CD4-positive, alpha-beta T cell treated with Interleukin-15 for 1 hour (primary cell): Measurements from ENCODE around the gene CCDC107.

Source experiments
- DNase-seq: peaks from one replicate; pipeline ENCODE4 v3.0.0-alpha.2; 2020

CCDC107 gene

GRCh38 chr9:35662437-35662836 lies 4.3 kb downstream of the CCDC107 start:
- no peak for DNase-seq

DNA sequence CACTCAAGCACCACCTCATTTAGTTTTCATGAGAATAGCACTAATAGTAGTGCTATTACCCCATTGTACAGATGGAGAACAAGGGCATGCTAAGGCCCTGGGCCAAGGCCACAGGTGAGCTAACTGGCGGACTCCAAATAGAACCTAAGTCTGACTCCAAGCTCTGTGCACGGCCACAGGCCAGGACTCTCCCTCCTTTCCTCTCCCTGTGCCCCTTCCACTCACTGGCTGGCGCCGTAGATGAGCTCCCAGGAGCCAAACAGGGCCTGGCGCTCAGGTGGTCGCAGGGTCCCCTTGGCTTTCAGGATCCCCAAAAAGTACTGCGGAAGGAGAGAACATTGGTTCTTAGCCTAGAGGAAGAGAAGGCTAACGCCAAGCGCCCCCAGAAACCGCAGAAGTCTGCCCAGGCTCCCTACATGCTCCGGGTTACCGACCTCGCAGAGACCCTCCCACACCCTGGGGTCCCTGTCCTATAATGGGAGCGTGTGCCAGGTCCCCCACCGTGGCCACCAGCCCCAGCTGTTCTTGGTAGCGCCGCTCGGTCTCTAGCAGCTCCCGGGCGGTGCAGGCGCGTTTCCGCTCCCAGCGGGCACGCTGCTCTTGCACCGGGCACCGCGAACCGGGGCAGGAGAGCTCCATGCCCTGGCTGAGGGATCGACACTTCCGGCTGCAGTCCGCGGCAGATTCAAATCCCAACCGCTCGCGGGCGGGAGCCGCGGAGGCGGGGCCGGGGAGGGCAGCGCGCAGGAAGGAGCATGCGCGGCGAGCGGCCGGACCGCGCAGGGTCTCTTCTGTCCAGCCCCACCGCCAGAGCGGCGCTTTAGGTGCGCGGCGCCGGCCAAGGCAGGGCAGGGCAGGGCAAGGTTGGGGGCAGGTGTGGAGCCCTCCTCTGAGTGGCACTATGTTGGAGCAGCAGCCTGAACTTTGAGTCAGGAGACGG lies 6.7 kb downstream of the CCDC107 start, which contains the start of gene ARHGEF39:
ARHGEF39 (minus strand) TSS at position 665 of the 940 bp plus-strand sequence; CDS start at position 639, 26 bp downstream.
- DNase-seq, result peak; percentile 60

DNA sequence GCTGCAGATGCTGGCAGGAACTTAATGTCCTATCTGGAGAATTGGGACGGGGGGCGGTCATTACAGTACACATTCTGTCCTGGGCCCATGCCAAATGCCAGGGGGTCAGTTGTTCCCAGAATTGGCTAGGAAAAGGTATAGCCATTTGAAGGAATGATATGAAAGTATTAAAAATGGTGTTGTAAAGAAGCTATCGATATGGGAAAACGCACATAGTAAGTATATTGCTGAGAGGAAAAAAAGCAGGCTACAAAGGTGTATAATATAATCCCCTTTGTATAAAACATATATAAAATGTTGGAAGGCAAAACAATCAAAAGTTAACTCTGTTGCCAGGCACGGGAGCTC lies 7.4 kb downstream of the CCDC107 start:
- no peak for DNase-seq

DNA sequence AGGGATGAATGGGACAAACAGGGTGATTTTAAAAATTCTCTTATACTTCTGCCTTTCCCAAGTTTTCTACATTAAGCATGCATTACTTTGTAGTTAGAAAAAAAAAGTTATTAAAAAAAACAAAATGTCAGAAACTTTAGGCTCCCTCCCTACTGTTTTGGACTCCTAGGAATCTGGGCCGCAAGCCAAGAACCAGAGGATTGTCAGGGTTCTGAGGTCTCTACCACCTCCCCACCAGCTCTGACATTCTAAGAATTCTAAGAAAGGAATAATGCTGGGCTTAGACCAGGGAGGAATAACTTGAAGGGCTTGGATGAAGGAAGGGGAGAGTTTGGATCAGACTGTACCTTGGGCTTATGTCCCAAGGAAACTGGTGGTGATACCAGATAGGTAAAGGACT lies 8.0 kb downstream of the CCDC107 start:
- no peak for DNase-seq

DNA sequence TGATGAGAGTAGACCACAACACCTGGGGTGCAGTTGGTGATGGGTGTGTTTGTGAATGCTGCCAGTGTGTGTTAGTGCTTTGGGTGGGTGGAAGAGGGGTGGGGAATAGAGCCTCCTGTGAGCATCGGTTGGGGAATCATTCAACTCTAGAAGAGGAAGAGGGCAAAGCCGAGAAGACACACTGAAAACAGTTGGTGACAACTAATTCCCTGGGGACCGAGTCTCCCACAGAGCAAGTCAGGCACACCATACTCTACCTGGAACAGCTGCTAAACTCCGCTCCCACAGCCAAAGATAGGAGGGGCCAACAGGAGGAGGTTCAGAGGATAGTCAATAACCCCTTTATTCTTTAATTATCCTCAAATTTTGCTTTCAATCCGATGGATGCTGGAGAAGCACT lies 8.5 kb downstream of the CCDC107 start:
- DNase-seq, result no peak

DNA sequence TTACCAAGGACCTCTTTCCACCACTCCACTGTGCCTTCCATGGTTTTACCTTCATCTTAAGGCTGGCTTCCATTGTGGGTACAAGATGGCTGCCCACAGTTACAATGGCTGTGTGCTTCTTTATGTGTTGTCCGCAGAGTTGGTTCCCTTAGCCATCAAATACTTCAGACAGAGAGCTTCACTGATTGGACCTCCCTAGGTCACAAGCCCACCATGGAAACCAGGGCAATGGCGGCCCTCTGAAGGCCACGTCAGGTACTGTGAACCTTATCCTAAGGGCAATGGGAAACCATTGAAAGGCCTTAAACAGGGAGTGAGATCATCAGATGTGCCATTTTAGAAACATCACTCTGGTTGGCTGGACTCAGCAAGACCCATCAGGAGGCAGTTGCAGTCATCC lies 9.8 kb downstream of the CCDC107 start:
- DNase-seq, result no peak

DNA sequence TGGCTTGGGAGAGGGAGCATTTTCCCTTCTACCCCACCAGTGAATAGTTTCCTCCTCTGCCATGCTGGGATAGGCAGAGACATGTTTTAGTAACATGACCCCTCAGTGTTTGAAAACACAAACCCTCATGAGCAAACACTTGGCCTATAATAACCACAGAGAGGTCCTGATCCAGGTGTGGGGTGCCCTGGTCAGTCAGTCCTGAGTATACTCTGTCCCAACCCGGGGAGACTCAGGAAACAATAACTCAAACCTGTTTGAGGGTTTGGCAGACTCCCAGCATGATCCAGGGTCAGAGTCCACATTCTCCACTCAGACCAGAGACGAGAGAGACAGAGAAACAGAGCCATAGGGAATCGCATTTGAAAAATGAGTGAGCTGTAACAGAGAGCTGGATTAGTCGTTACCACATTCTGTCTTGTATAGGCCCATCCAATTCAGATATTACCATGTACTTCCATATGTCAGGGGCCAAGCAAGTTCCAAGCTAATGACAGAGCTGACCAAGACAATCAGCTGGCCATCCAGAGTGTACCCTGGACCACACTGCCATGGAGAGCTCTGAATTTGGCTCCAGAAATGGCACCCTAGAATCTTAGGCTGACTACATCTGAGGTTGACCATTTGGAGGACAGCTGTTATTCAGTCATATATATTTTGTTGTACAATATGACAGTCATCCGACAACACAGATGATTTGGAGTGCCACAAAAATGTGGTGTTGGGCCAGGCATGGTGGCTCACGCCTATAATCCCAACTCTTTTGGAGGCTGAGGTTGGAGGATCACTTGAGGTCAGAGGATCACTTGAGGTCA lies 11.4 kb downstream of the CCDC107 start:
- no peak for DNase-seq

DNA sequence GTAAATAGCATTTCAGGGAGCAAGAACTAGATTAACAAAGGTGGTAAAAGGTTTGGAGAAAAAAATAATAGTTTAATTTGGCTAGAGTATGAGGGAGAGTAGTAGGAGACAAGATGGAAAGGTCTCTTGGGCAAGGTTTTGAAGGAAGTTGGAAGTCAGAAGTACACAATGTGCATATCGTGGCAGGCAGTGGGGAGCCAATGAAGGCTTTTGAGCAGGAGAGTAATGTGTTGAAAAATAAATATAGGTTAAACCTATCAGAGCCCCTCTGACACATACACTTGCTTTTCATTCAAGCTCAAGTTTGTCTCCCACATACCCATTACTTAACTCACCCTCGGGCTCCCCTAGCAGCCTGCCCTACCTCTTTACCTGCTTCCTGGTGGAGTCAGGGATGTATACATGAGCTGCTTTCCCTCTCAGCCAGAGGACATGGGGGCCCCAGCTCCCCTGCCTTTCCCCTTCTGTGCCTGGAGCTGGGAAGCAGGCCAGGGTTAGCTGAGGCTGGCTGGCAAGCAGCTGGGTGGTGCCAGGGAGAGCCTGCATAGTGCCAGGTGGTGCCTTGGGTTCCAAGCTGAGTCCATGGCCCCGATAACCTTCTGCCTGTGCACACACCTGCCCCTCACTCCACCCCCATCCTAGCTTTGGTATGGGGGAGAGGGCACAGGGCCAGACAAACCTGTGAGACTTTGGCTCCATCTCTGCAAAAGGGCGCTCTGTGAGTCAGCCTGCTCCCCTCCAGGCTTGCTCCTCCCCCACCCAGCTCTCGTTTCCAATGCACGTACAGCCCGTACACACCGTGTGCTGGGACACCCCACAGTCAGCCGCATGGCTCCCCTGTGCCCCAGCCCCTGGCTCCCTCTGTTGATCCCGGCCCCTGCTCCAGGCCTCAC lies 15.3 kb downstream of the CCDC107 start, which contains the start of gene CA9:
CA9 (plus strand) TSS at position 797 of the 893 bp plus-strand sequence; CDS start at position 829, 32 bp downstream.
- no peak for DNase-seq

- DNase-seq, result no peak
Observed at GRCh38 chr9:35674025-35674361, 15.9 kb downstream of the CCDC107 start.

GRCh38 chr9:35675204-35675603 lies 17.1 kb downstream of the CCDC107 start:
- DNase-seq, result no peak

DNA sequence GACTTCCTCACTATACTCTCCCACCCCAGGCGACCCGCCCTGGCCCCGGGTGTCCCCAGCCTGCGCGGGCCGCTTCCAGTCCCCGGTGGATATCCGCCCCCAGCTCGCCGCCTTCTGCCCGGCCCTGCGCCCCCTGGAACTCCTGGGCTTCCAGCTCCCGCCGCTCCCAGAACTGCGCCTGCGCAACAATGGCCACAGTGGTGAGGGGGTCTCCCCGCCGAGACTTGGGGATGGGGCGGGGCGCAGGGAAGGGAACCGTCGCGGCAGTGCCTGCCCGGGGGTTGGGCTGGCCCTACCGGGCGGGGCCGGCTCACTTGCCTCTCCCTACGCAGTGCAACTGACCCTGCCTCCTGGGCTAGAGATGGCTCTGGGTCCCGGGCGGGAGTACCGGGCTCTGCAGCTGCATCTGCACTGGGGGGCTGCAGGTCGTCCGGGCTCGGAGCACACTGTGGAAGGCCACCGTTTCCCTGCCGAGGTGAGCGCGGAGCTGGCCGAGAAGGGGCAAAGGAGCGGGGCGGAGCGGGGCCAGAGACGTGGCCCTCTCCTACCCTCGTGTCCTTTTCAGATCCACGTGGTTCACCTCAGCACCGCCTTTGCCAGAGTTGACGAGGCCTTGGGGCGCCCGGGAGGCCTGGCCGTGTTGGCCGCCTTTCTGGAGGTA lies 17.8 kb downstream of the CCDC107 start:
- no peak for DNase-seq

- DNase-seq, result no peak
Observed at GRCh38 chr9:35679091-35679490, 21.0 kb downstream of the CCDC107 start.

DNA sequence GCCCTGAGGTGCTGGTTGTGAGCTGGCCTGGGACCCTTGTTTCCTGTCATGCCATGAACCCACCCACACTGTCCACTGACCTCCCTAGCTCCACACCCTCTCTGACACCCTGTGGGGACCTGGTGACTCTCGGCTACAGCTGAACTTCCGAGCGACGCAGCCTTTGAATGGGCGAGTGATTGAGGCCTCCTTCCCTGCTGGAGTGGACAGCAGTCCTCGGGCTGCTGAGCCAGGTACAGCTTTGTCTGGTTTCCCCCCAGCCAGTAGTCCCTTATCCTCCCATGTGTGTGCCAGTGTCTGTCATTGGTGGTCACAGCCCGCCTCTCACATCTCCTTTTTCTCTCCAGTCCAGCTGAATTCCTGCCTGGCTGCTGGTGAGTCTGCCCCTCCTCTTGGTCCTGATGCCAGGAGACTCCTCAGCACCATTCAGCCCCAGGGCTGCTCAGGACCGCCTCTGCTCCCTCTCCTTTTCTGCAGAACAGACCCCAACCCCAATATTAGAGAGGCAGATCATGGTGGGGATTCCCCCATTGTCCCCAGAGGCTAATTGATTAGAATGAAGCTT lies 21.8 kb downstream of the CCDC107 start:
- DNase-seq, result no peak

- no peak for DNase-seq
Observed at GRCh38 chr9:35680331-35681105, 22.4 kb downstream of the CCDC107 start.

DNA sequence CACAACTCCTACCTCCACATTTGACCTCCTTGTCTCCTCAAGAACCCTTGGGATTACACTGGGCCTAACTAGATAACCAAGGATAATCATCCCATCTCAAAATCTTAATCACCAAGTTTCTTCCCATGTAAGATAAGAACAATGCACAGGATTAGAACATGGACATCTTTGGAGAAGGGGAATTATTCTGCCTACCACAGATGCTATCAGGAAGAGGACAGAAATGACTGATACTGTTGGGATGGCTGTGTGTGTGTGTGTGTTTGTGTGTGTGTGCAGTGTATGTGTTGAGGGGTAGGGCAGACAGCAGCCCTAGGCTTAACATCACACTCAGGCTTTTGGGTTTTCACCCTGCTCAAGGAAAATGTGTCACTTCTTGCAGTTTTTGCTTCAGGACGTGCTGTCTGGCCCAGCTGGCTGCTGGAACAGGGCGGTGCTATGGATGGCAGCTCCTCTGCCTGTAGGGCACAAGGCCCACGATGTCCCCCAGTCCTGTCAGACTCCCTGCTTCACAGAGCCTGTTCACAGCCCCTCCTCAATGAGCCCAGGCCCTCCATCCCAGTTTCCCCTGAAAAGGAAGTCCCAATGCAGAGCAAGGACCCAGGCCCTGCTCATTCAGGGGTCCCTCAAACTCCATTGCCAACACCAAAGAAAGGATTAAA lies 23.4 kb downstream of the CCDC107 start:
- no peak for DNase-seq

DNA sequence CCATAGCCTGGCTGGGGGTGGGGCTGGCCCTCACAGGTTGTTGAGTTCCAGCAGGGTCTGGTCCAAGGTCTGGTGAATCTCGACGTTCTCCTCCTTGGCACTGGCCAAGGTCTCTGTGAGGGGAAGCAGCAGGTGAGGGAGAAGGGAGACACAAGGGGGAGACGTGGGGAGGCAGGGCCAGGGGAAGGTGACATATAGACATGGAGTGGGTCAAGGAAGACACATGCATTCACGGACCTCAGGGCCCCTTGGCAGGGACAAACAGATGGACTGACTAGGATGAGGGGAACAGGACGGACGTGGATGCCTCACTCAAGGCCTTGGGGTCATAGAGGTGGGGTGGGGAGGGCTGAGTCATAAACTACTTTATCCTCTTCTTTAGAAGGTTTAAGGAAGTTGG lies 24.0 kb downstream of the CCDC107 start:
- DNase-seq, result no peak

DNA sequence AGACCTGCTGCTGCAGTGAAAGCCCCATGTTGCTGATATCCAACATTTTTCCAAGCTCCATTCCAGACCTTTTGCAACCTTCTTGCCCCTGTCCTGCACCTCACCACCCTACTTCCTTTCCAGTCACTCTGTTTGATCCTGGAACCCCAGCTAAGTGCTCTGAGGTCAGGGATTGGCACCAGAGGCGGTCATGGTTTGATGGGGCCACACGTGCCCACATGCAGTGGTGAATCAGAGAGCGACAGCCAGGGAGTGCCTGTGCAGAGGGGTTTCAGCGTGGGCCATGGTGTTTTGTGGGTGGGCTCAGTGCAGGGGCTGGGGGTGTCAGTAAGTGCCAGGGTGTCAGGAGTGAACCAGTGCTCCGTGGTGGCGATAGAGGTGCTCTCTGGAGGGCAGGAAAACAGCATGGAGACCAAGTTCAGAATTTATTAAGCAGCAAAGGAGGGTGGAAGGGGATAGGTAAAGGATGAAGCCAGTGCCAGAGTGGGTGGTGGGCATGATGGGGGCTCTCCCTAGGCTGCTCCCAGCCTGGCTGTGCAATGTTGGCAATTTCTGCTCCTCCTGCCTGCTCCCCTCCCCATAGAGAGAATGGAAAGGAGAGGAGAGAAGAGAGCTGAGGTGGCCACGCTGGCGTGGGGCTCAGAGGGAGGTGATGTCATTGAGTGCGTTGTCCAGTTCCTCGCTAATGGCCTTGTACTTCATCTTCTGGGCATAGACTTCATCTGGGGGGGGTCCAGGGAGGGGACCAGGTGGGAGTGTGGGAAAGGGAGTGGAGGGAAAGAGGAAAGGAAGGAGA lies 24.6 kb downstream of the CCDC107 start:
- DNase-seq, result no peak

DNA sequence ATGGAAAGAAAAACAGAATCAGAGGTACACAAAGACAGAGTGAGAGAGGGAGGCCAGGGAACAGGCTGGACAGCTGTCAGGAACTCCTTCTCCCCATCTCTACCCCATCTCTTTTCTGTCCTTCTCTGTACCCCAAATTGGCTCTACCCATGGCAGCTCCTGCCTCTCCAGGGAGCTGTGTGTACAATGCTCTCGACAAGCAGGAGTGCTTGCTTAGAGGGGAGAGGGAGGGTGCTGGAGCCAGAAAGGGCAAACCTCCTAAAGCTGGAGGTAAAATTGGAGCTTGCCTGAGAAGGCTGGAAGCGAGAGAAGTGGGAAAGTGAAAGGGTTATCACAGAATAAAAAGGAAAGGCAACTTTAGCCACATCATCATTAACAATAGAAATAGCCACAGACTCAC lies 25.2 kb downstream of the CCDC107 start:
- DNase-seq, result no peak

DNA sequence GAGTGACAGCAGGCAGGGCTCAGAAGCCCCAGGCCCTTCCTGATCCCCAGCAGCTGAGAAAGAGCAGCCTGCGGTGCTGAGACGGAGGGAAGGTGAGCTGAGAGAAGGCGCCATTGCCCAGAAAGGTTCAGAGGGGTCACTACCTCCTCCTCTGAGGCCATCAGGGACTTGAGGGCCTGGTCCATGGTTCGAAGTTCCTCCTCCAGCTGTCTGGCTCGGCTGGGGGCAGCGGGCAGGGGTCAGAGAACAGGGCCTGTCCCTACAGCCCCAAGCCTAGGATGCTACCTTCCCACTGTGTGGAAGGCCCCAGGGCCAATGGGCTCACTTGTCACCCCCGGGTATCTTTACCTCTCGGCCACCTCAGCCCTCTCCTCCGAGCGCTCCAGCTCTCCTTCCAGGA lies 26.8 kb downstream of the CCDC107 start:
- no peak for DNase-seq

DNA sequence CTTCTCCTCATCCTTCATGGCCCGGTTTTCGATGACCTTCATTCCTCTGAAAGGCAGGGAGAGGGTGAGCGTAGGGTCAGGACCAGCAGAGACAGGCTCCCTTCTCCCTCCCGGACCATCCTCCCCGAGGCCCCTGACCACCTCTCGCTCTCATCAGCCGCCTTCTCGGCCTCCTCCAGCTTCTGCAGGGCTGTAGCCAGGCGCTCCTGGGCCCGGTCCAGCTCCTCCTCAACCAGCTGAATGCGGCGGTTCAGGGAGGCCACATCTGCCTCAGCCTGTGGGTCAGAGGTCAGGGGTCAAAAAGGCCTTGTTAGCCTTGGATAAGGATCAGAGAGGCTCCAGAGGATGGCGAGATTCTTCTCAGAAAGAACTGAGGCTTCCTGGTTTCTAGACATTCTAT lies 27.4 kb downstream of the CCDC107 start:
- no peak for DNase-seq
